NCI-H2107 (cell line): ENCODE data around the gene ZGLP1.

Experiments used
- DNase-seq: peaks from one replicate; lab custom pipeline; 2025; lab: John Stamatoyannopoulos, UW

The ZGLP1 gene

DNA sequence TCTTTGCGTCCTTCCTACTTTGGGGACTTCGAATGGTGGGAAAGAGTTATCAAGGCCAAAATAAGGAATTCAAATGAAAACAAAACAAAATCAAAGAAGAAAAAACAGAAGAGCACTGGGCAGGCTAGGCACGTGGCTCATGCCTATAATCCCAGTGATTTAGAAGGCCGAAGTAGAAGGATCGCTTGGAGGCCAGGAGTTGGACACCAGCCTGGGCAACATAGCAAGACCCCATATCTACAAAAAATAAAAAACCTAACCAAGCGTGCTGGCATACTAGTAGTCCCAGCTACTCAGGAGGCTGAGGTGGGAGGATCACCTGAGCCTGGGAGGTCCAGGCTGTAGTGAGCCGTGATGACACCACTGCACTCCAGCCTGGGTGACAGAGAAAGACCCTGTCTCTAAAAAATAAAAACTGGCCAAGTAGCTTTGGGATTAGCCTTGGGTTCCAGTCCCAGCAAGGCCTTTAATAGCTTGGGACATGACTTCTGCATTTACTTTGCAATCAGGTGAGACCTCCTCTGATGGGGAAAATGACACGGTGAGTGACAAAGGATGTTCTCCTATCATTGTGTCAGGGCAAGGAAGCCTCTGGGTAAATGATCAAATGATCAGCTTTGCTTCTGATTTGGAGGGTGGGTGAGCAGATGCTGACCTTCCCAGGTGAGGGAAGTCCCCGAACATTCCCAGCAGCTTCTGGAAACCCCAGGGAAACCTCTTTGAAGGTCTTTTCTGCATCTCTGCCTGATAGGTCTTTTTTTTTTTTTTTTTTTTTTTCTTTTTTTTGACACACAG is 31.6 kb downstream of the ZGLP1 start:
- DNase-seq, result no peak

- DNase-seq, result no peak
These were observed 35.0 kb downstream of the ZGLP1 start for GRCh38 chr19:10274589-10274988.

- DNase-seq, result no peak
These were observed 38.0 kb downstream of the ZGLP1 start for GRCh38 chr19:10271543-10272086.

DNA sequence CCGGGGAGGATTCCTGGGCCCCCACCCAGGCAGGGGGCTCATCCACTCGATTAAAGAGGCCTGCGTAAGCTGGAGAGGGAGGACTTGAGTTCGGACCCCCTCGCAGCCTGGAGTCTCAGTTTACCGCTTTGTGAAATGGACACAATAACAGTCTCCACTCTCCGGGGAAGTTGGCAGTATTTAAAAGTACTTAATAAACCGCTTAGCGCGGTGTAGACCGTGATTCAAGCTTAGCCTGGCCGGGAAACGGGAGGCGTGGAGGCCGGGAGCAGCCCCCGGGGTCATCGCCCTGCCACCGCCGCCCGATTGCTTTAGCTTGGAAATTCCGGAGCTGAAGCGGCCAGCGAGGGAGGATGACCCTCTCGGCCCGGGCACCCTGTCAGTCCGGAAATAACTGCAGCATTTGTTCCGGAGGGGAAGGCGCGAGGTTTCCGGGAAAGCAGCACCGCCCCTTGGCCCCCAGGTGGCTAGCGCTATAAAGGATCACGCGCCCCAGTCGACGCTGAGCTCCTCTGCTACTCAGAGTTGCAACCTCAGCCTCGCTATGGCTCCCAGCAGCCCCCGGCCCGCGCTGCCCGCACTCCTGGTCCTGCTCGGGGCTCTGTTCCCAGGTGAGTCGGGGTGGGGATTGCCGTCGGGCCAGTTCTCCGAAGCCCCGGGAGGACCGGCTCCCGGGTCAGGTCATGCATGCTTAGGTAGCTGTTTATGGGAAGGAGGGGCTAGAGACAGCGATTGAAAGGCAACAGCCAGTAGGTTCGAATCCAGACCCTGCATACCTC is 38.8 kb downstream of the ZGLP1 start, which contains the start of gene ICAM1:
Gene ICAM1 (plus strand): TSS at position 505 of the 779 bp plus-strand sequence. CDS start 40 bp downstream, at position 545.
- no peak for DNase-seq

- DNase-seq, result no peak
These were observed 39.4 kb downstream of the ZGLP1 start for GRCh38 chr19:10270180-10270615.

- DNase-seq, result no peak
These were observed 40.1 kb downstream of the ZGLP1 start for GRCh38 chr19:10269333-10270179.

DNA sequence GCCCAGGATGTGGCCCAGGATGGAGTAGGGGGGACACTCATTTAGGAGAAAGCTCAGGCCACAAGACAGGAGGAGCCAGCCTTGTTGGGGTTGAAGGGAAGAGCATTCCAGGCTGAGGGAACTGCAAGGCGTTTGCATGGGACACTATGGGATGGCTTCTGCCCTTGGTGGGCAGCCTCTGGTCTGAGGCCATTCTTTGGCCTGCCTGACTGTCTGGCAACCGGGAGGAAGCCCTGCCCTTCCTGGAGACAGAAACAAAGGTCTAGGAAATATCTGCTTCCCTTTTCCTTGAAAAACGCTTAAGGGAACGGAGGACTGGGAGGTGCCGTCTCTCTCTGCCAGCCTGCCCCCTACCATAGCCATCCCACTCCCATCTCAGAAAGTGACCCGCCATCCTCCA is 41.5 kb downstream of the ZGLP1 start:
- no peak for DNase-seq

DNA sequence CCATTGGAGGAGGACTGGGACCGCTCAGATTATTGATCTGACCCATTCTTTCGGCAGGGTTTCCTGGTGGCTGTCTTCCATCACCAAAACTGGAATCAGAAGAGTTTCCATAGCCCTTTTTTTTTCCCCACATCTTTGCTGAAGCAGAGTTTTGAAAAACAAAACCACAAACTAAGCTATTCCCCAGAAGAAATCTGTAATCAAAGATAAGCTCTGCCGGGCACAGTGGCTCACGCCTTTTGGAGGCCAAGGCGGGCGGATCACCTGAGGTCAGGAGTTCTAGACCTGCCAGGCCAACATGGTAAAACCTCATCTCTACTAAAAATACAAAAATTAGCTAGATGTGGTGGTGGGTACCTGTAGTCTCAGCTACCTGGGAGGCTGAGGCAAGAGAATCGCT is 42.9 kb downstream of the ZGLP1 start:
- no peak for DNase-seq

DNA sequence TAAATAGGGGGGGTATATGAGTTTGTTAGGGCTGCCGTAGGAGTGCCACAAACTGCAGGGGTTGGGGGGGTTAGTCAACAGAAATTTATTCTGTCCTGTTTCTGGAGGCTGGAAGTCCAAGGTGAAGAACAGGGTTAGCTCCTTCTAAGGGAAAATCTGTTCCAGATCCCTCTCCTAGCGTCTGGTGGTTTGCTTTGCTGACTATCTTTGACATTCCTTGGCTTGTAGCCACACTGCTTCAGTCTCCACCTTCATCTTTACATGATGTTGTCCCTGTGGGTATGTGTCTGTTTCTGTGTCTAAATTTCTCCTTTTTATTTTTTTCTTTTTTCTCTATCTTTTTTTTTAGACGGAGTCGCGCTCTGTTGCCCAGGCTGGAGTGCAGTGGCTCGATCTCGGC is 46.8 kb downstream of the ZGLP1 start:
- DNase-seq, result no peak

DNA sequence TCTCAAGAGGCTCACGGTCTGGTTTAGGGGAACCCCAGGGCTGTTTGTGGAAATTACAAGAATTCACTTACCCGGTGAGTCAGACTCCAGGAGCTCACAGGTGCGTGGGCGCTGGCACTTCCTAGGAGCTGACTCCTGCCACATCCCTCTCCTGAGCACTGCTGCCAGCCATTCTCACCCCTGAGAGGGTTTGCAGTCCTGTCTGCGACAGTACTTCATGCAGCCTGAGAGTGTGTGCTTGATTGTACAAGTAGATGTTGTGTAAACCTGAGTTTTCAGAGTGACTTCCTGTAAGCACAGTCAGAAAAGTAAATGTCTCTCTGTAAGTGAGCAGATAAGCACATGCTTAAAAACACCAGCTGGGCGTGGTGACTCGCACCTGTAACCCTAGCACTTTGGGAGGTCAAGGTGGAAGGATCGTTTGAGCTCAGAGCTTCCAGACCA is 49.5 kb downstream of the ZGLP1 start:
- no peak for DNase-seq

GRCh38 chr19:10259162-10259905 is 50.3 kb downstream of the ZGLP1 start:
- no peak for DNase-seq

DNA sequence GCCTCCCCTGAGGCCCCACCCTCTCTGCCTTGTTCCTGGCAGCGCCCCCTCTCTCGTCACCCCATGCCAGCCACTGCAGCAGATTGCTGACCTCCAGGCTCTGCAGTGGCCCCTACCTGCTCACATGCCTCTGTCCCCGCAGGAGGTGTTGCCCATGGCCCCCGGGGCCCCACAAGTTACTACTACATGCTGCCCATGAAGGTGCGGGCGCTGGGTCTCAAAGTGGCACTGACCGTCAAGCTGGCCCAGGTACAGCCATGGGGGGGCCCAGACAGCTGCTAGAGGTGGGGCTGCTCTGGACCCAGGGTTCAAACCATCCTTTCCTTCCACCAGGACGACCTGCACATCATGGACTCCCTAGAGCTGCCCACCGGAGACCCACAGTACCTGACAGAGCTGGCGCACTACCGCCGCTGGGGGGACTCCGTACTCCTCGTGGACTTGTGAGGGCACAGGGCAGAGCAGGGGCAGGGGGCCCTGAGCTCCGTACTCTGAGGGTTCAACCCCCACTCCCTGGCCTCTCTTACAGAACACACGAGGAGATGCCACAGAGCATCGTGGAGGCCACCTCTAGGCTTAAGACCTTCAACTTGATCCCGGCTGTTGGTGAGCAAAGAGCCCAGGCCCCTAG is 51.4 kb downstream of the ZGLP1 start:
- DNase-seq, result no peak

GRCh38 chr19:10256970-10257615 is 52.5 kb downstream of the ZGLP1 start:
- DNase-seq, result no peak

- no peak for DNase-seq
These were observed 53.1 kb downstream of the ZGLP1 start for GRCh38 chr19:10256551-10256950.

- no peak for DNase-seq
These were observed 54.3 kb downstream of the ZGLP1 start for GRCh38 chr19:10255358-10255757.
